ENCODE results near the gene RETN.

DNA sequence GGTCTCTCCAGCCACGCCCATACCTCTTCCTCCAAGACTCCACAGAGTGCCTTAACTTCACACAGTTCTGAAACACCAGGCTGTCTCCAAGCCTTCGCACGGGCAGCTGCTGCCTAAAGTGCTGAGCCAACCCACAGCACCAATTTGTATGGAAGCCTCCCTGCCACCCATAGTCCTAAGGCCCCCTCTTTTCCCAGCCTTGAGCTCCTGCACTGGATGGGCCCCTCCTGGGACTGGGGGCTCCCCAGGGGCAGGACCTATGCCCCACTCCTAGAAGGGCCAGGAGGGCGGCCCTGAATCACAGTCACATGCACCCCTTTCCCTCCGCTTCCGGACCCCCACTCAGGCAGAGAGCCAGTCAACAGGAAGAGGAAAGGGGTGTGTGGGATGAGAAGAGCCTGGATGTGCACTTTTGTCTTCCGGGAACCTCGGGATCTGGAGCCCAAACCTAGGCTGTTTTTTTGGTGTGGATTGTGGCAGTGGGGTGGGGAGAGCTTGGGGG is 38.2 kb downstream of the RETN start:
- TF ChIP-seq, protein P1, sequence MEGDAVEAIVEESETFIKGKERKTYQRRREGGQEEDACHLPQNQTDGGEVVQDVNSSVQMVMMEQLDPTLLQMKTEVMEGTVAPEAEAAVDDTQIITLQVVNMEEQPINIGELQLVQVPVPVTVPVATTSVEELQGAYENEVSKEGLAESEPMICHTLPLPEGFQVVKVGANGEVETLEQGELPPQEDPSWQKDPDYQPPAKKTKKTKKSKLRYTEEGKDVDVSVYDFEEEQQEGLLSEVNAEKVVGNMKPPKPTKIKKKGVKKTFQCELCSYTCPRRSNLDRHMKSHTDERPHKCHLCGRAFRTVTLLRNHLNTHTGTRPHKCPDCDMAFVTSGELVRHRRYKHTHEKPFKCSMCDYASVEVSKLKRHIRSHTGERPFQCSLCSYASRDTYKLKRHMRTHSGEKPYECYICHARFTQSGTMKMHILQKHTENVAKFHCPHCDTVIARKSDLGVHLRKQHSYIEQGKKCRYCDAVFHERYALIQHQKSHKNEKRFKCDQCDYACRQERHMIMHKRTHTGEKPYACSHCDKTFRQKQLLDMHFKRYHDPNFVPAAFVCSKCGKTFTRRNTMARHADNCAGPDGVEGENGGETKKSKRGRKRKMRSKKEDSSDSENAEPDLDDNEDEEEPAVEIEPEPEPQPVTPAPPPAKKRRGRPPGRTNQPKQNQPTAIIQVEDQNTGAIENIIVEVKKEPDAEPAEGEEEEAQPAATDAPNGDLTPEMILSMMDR (IDR thresholded peaks at IDR 0.05; ENCODE audit: low read length), result no peak
- no peak for TF ChIP-seq EZH2phosphoT487 (IDR thresholded peaks at IDR 0.05; ENCODE audit: low read length)
- TF ChIP-seq EZH2 (optimal IDR thresholded peaks at IDR 0.05; ENCODE audit: low read depth, low read length), result no peak

Data from MM.1S (cell line).